Panc1 (cell line): Measurements from ENCODE around the gene UBL4B. TPM values are rescaled to one million over a fixed set of nuclear protein-coding genes. Genes with fewer than 3 reads are reported as not detected.
"Not testable (repeated sequence)": the region's sequence is repeated elsewhere in the genome, so short reads cannot be mapped to it uniquely, and the experiment has no call there.

Experiments
- ATAC-seq: fragments of 200-7000 bp; cut with Tn5 transposase; 2 replicates; pipeline ENCODE4 v1.9.1; 2020; ENCODE audit warnings: mild to moderate bottlenecking, moderate library complexity
- BruUV-seq: library from RNA; stranded (reverse); fragments of 400-500 nt; replicated peaks from 2 replicates; lab custom pipeline; 2021; lab: Mats Ljungman, UMichigan
- CTCF ChIA-PET: fragments of 300-600 bp; sonication (Branson Sonifier 250); formaldehyde crosslinking; loops from one replicate; lab custom pipeline; 2022; ENCODE audit warnings: antibody characterized with exemption; lab: Charles Lee
- POLR2A ChIA-PET: fragments of 300-600 bp; sonication (Branson Sonifier 250); formaldehyde crosslinking; loops from one replicate; lab custom pipeline; 2022; ENCODE audit warnings: antibody characterized with exemption; lab: Charles Lee
- DNase-seq: peaks from one replicate; pipeline ENCODE4 v3.0.0-alpha.2; 2010; ENCODE audit warnings: low read depth, low spot score
- H3K27ac ChIP-seq: 2 replicates; pipeline ENCODE4 v1.5.1; 2011; ENCODE audit warnings: mild to moderate bottlenecking, low read length, inconsistent platforms
- H3K27me3 ChIP-seq: fragments of 200-500 bp; sonication (Bioruptor generic); 2 replicates; pipeline ENCODE4 v1.6.0; 2014; ENCODE audit warnings: low read length, inconsistent platforms; ENCODE audit not compliant: control insufficient read depth, insufficient read depth
- H3K36me3 ChIP-seq: fragments of 200-500 bp; sonication (Bioruptor generic); 2 replicates; pipeline ENCODE4 v1.5.1; 2014; ENCODE audit warnings: inconsistent platforms, mild to moderate bottlenecking, low read length, moderate library complexity; ENCODE audit not compliant: control insufficient read depth, insufficient read depth
- H3K4me1 ChIP-seq: 2 replicates; pipeline ENCODE4 v1.5.1; 2011; ENCODE audit warnings: inconsistent platforms, mild to moderate bottlenecking, low read length, moderate library complexity; ENCODE audit not compliant: control insufficient read depth, insufficient read depth
- H3K4me3 ChIP-seq, 2 experiments: 2 replicates each; pipeline ENCODE4 v1.5.1; 2011 to 2012; ENCODE audit warnings: low read depth in 2 of 2, low read length in 2 of 2, mild to moderate bottlenecking in 2 of 2, inconsistent platforms in 1 of 2, moderate library complexity in 1 of 2
- H3K9me3 ChIP-seq: fragments of 200-500 bp; sonication (Bioruptor generic); 2 replicates; pipeline ENCODE4 v1.5.1; 2014; ENCODE audit warnings: low read depth, mild to moderate bottlenecking, inconsistent platforms, low read length, moderate library complexity; ENCODE audit not compliant: control insufficient read depth, insufficient read depth
- CTCF ChIP-seq: fragments of 450-650 bp; IDR thresholded peaks from 2 replicates; pipeline ENCODE4 v1.5.1; 2017; ENCODE audit warnings: mild to moderate bottlenecking
- POLR2AphosphoS5 ChIP-seq: IDR thresholded peaks from 2 replicates; pipeline ENCODE4 v1.6.1; 2012; ENCODE audit warnings: mild to moderate bottlenecking, low read depth, low read length, moderate library complexity
- REST ChIP-seq, 2 experiments: IDR thresholded peaks; 2 replicates each; pipeline ENCODE4 v1.6.1; 2011 to 2012; ENCODE audit warnings: low read depth in 2 of 2, control low read depth in 1 of 2, low read length in 1 of 2, mild to moderate bottlenecking in 1 of 2, moderate library complexity in 1 of 2; ENCODE audit not compliant: insufficient read depth in 1 of 2
- SIN3A ChIP-seq: IDR thresholded peaks from 2 replicates; pipeline ENCODE4 v1.6.1; 2012; ENCODE audit warnings: low read depth, mild to moderate bottlenecking, low read length, moderate library complexity, borderline replicate concordance; ENCODE audit not compliant: insufficient read depth
- TCF7L2 ChIP-seq: IDR thresholded peaks from 2 replicates; pipeline ENCODE4 v1.6.1; 2011; ENCODE audit warnings: mild to moderate bottlenecking, low read depth, low read length, inconsistent platforms
- in situ Hi-C: cut with HindIII; loops from 2 replicates; pipeline ENCODE4 v1.10.0; 2016; ENCODE audit warnings: low sequenced_read_pairs, low pct_unique_long_range_greater_than_20kb
- intact Hi-C: fragments of 100-400 bp; cut with micrococcal nuclease; formaldehyde crosslinking; loops from one replicate; pipeline ENCODE4 v1.10.0; 2022; ENCODE audit not compliant: unreplicated experiment
- total RNA-seq: library from RNA; stranded (reverse); gene quantifications from one replicate; pipeline ENCODE4 v1.2.1, GENCODE V29; 2021; ENCODE audit not compliant: unreplicated experiment

UBL4B gene
- total RNA-seq, 1 experiment from 2014 or later = not detected

GRCh38 chr1:110074166-110074565, 38.1 kb upstream of the UBL4B start:
- intact Hi-C loops = no loop called here
- H3K36me3 ChIP-seq = no peaks in the 10 kb centered on the region
- in situ Hi-C loops = no loop called here
- no peak overlapping the region for H3K27ac ChIP-seq
- ChIA-PET CTCF (no interaction called here), POLR2A (interaction anchor here (0.6 kb wide), 1 partner anchor 74 kb away, joined by 4 read pairs; no protein-coding TSS in a partner anchor)
- no peak overlapping the region for H3K4me3 ChIP-seq
- no peak for TF ChIP-seq SIN3A
- no peak for TF ChIP-seq REST (IDR thresholded peaks at IDR 0.05; ENCODE audit: insufficient read depth in 1 of 2, low read depth in 2 of 2, low read length in 1 of 2)
- no peak for TF ChIP-seq POLR2AphosphoS5
- TF ChIP-seq CTCF = no peak
- ATAC-seq = no peak
- BruUV-seq = no TSS peak
- H3K4me1 ChIP-seq = no peaks in the 10 kb centered on the region
- no peaks in the 10 kb centered on the region for H3K27me3 ChIP-seq
- no peak for DNase-seq
- H3K9me3 ChIP-seq = no peaks in the 10 kb centered on the region

GRCh38 chr1:110076789-110077500, 35.3 kb upstream of the UBL4B start:
- Histone ChIP-seq H3K27ac (no peak overlapping the region), H3K27me3 (no peaks in the 10 kb centered on the region), H3K36me3 (no peaks in the 10 kb centered on the region), H3K4me3 (no peak overlapping the region), H3K4me1 (no peaks in the 10 kb centered on the region), H3K9me3 (no peaks in the 10 kb centered on the region)
- BruUV-seq = no TSS peak
- TF ChIP-seq REST (IDR thresholded peaks at IDR 0.05; ENCODE audit: insufficient read depth in 1 of 2, low read depth in 2 of 2, low read length in 1 of 2) = no peak
- TF ChIP-seq SIN3A = no peak
- no peak for TF ChIP-seq TCF7L2
- TF ChIP-seq CTCF = no peak
- no peak for TF ChIP-seq POLR2AphosphoS5
- intact Hi-C loops = no loop called here
- ATAC-seq (no peak), DNase-seq (no peak)
- ChIA-PET CTCF (no interaction called here), POLR2A (interaction anchor here (0.7 kb wide), 1 partner anchor 194 kb away, joined by 3 read pairs; no protein-coding TSS in a partner anchor)
- in situ Hi-C loops = no loop called here

GRCh38 chr1:110079995-110080394, 32.2 kb upstream of the UBL4B start:
- H3K27ac ChIP-seq, H3K4me3 ChIP-seq, H3K9me3 ChIP-seq, H3K4me1 ChIP-seq, POLR2A ChIA-PET, DNase-seq, intact Hi-C loops, BruUV-seq, H3K36me3 ChIP-seq, CTCF ChIA-PET, ATAC-seq, in situ Hi-C loops, H3K27me3 ChIP-seq: not testable (repeated sequence)
